ENCODE measurements around the gene PKNOX2. TPM values are rescaled to one million over a fixed set of nuclear protein-coding genes. Genes with fewer than 3 reads are reported as not detected.

PKNOX2 gene
- total RNA-seq, 4 donors from 2014 or later, result 0.40 to 5.9 (median 1.1) TPM; not detected in 1

DNA sequence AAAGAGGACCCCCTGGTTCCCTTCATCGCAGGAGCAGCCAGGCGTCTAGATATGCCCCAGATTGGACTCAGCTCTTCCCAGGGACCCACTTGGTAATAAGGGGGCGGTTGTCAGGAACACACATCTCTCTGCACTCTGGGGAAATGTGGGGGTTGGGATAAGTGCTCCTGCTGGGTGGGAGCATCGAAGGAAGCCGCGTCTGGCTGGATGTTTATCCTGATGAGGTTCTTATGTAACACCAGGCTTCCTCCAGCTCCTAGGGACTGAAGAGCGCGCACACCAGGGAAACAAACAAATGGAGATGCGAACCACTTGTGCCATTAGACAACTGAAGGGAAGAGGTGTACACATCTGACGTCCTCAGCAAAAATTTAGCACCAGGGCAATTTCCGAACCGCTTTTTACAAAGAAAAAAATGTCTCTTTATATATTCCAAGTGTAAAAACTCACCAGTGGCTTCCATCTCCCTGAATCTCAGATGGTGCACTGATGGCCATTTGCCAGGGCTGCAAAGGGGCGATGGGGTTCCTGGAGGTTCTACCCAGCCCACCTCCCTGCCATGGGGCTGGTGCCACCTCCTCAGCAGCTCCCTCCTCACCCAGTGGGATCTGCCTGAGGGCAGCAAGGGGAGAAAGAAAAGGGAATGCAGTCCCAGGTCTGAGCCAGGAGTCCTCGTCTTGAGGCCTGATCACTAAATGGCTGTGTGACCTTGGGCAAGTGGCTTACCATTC lies 89.4 kb downstream of the PKNOX2 start:
- H3K36me3 ChIP-seq, result no peaks in the 10 kb centered on the region
- no peak overlapping the region for H3K4me3 ChIP-seq
- no peak overlapping the region for H3K27ac ChIP-seq
- WGBS, 2 donors, result 69 to 71% methylated on average over 13 to 14 of the region's 14 CpGs
- TF ChIP-seq, protein P1, sequence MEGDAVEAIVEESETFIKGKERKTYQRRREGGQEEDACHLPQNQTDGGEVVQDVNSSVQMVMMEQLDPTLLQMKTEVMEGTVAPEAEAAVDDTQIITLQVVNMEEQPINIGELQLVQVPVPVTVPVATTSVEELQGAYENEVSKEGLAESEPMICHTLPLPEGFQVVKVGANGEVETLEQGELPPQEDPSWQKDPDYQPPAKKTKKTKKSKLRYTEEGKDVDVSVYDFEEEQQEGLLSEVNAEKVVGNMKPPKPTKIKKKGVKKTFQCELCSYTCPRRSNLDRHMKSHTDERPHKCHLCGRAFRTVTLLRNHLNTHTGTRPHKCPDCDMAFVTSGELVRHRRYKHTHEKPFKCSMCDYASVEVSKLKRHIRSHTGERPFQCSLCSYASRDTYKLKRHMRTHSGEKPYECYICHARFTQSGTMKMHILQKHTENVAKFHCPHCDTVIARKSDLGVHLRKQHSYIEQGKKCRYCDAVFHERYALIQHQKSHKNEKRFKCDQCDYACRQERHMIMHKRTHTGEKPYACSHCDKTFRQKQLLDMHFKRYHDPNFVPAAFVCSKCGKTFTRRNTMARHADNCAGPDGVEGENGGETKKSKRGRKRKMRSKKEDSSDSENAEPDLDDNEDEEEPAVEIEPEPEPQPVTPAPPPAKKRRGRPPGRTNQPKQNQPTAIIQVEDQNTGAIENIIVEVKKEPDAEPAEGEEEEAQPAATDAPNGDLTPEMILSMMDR (IDR thresholded peaks at IDR 0.05), result no peak
- TF ChIP-seq POLR2A (IDR thresholded peaks at IDR 0.05), result no peak
- H3K27me3 ChIP-seq, result no peaks in the 10 kb centered on the region
- no peaks in the 10 kb centered on the region for H3K9me3 ChIP-seq
- no peak for DNase-seq
- intact Hi-C loops (cut with DNase I), result no loop called here
- no peaks in the 10 kb centered on the region for H3K4me1 ChIP-seq

DNA sequence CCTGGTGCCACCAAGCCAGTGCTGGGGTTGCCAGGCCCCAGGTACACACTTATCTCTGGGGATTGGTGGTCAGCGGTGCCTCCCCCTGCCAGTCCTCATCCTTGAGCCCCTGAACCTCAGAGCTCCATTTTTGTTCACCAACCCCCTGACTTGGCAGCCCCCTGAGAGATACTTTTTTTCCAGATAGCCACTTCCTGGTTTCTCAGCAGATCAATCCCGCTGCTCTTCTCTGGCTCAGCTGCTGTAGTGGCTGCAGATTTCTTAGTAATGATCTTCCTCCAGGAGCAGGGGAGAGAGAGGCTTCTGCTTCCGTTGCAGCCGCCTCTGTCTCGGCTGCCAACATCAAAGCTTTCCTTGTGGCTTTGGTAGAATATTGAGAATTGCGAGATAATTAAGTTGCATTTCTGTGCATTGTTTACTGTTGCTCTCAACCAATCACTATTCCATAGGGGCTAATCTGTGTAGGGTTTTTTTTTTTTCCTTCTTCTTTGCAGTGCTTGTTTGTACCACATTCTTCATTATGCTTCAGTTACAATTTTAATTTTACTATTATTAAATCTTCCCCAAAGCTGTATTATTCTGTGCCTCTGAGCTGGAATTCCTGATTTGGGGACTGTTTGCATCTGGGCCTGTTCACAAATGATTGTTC lies 92.1 kb downstream of the PKNOX2 start:
- Histone ChIP-seq H3K27me3 (peaks cover 0 to 4% (median 0%) of the 10 kb centered on the region in 4 donors), H3K4me1 (no peaks in the 10 kb centered on the region), H3K9me3 (no peaks in the 10 kb centered on the region), H3K4me3 (no peak overlapping the region), H3K27ac (no peak overlapping the region), H3K36me3 (no peaks in the 10 kb centered on the region)
- no peak for DNase-seq
- WGBS, 2 donors, result 58 to 67% methylated on average over 5 of the region's 6 CpGs
- TF ChIP-seq, protein P1 (IDR thresholded peaks at IDR 0.05), result no peak
- no peak for TF ChIP-seq POLR2A (IDR thresholded peaks at IDR 0.05)
- intact Hi-C loops (cut with DNase I), result no loop called here

- H3K36me3 ChIP-seq, result no peaks in the 10 kb centered on the region
- WGBS, 2 donors, result 76 to 80% methylated on average over 1 to 7 of the region's 7 CpGs
- no peak for TF ChIP-seq POLR2A (IDR thresholded peaks at IDR 0.05)
- TF ChIP-seq, protein P1 (IDR thresholded peaks at IDR 0.05), result no peak
- peaks cover 0 to 2% (median 0%) of the 10 kb centered on the region in 3 donors for H3K4me1 ChIP-seq
- no peak overlapping the region for H3K27ac ChIP-seq
- no peak for DNase-seq
- H3K4me3 ChIP-seq, result no peak overlapping the region
- peaks cover 0 to 9% (median 0%) of the 10 kb centered on the region in 4 donors for H3K27me3 ChIP-seq
- H3K9me3 ChIP-seq, result no peaks in the 10 kb centered on the region
- intact Hi-C loops (cut with DNase I), result no loop called here
Measured at GRCh38 chr11:125257190-125257579, 92.6 kb downstream of the PKNOX2 start.

GRCh38 chr11:125257751-125258150 lies 93.2 kb downstream of the PKNOX2 start:
- H3K27me3 ChIP-seq, result peaks cover 0 to 14% (median 0%) of the 10 kb centered on the region in 4 donors
- WGBS, 2 donors, result 88 to 89% methylated on average over 3 to 4 of the region's 4 CpGs
- DNase-seq, result no peak
- H3K27ac ChIP-seq, result no peak overlapping the region
- TF ChIP-seq, protein P1 (IDR thresholded peaks at IDR 0.05), result no peak
- no peak for TF ChIP-seq POLR2A (IDR thresholded peaks at IDR 0.05)
- no peak overlapping the region for H3K4me3 ChIP-seq
- intact Hi-C loops (cut with DNase I), result no loop called here
- H3K4me1 ChIP-seq, result peaks cover 1 to 8% (median 2%) of the 10 kb centered on the region in 3 donors
- no peaks in the 10 kb centered on the region for H3K36me3 ChIP-seq
- no peaks in the 10 kb centered on the region for H3K9me3 ChIP-seq

Measured in esophagus squamous epithelium (tissue), 5 donors.